ENCODE results near the gene CAB39L. TPM values are rescaled to one million over a fixed set of nuclear protein-coding genes. Genes with fewer than 3 reads are reported as not detected.

CAB39L gene
- total RNA-seq, 1 experiment from 2014 or later: 3.6 TPM

DNA sequence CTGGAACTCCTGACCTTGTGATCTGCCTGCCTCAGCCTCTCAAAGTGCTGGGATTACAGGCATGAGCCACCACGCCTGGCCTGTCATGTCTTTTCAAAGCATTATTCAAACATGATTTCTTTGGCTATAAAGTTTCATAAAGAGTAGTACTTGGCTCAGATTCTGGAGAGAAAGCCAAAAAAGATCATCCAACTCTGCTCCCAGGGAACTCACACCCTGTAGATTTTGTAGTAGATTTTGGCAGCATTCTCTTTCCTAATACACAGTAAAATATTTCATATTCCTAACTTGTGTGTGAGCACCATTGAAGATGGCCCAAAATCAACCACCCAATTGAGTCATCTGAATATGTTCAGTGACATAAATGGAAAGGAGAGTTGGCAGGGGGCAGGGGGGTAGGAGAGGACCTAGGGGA lies 48.4 kb downstream of the CAB39L start:
- Histone ChIP-seq H3K4me3 (ENCODE audit: low read depth, low read length, poor library complexity, severe bottlenecking) (no peak overlapping the region), H3K27ac (ENCODE audit: low read depth, low read length, poor library complexity, severe bottlenecking) (no peak overlapping the region), H3K36me3 (ENCODE audit: insufficient read depth, low read length, poor library complexity, severe bottlenecking) (no peaks in the 10 kb centered on the region), H3K4me1 (ENCODE audit: insufficient read depth, low read length, poor library complexity, severe bottlenecking) (no peaks in the 10 kb centered on the region), H3K9me3 (ENCODE audit: low read depth, low read length, poor library complexity, severe bottlenecking) (no peaks in the 10 kb centered on the region), H3K27me3 (replicated peaks; ENCODE audit: insufficient read depth, low read depth, low read length, poor library complexity) (peaks cover 4% of the 10 kb centered on the region)
- DNase-seq (ENCODE audit: low spot score): no peak
- ChIA-PET CTCF (interaction anchor here (1.0 kb wide), 1 partner anchor 210 kb away, joined by 3 read pairs; no protein-coding TSS in a partner anchor), POLR2A (ENCODE audit: low non-redundant PET) (no interaction called here)
- no TSS peak for BruUV-seq (replicated peaks)
- TF ChIP-seq EZH2 (IDR thresholded peaks at IDR 0.05; ENCODE audit: borderline replicate concordance, low read depth, low read length, poor library complexity, severe bottlenecking): no peak
- TF ChIP-seq, protein P1, sequence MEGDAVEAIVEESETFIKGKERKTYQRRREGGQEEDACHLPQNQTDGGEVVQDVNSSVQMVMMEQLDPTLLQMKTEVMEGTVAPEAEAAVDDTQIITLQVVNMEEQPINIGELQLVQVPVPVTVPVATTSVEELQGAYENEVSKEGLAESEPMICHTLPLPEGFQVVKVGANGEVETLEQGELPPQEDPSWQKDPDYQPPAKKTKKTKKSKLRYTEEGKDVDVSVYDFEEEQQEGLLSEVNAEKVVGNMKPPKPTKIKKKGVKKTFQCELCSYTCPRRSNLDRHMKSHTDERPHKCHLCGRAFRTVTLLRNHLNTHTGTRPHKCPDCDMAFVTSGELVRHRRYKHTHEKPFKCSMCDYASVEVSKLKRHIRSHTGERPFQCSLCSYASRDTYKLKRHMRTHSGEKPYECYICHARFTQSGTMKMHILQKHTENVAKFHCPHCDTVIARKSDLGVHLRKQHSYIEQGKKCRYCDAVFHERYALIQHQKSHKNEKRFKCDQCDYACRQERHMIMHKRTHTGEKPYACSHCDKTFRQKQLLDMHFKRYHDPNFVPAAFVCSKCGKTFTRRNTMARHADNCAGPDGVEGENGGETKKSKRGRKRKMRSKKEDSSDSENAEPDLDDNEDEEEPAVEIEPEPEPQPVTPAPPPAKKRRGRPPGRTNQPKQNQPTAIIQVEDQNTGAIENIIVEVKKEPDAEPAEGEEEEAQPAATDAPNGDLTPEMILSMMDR (conservative IDR thresholded peaks at IDR 0.05; ENCODE audit: low read depth, low read length): no peak
- intact Hi-C loops (cut with micrococcal nuclease; ENCODE audit: unreplicated experiment): no loop called here

DNA sequence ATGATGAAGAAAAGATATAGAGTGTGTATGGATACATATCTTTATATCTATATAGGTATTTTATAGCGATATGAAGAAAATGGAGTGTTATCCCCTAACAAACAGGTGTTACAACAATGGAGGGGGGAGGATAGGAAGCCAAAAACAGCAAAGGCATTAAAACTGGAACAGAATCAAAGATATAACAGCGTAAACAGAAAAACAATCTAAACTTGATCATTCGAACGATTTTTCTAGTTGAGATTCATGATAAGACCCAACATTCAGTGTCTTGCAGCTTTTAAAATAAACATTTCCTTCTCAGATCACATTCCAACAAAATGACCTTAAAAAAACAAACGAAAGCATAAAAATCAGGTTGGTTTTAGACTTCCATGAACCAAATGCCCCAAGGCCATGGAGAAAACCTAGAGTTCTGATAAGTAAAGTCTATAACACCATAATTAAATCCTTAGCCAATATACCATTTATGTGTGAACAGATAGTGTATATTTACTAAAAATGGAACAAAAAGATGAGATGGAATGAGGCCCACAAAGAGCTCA lies 55.7 kb downstream of the CAB39L start:
- no peaks in the 10 kb centered on the region for H3K4me1 ChIP-seq (ENCODE audit: insufficient read depth, low read length, poor library complexity, severe bottlenecking)
- no peaks in the 10 kb centered on the region for H3K27me3 ChIP-seq (replicated peaks; ENCODE audit: insufficient read depth, low read depth, low read length, poor library complexity)
- TF ChIP-seq, protein P1 (conservative IDR thresholded peaks at IDR 0.05; ENCODE audit: low read depth, low read length): no peak
- TF ChIP-seq EZH2 (IDR thresholded peaks at IDR 0.05; ENCODE audit: borderline replicate concordance, low read depth, low read length, poor library complexity, severe bottlenecking): no peak
- H3K9me3 ChIP-seq (ENCODE audit: low read depth, low read length, poor library complexity, severe bottlenecking): peaks cover 4% of the 10 kb centered on the region
- ChIA-PET POLR2A (ENCODE audit: low non-redundant PET) (no interaction called here), CTCF (no interaction called here)
- DNase-seq (ENCODE audit: low spot score): no peak
- BruUV-seq (replicated peaks): no TSS peak
- no peaks in the 10 kb centered on the region for H3K36me3 ChIP-seq (ENCODE audit: insufficient read depth, low read length, poor library complexity, severe bottlenecking)
- intact Hi-C loops (cut with micrococcal nuclease; ENCODE audit: unreplicated experiment): no loop called here
- H3K27ac ChIP-seq (ENCODE audit: low read depth, low read length, poor library complexity, severe bottlenecking): no peak overlapping the region
- no peak overlapping the region for H3K4me3 ChIP-seq (ENCODE audit: low read depth, low read length, poor library complexity, severe bottlenecking)

GRCh38 chr13:49386664-49387063 lies 57.2 kb downstream of the CAB39L start:
- intact Hi-C loops (cut with micrococcal nuclease; ENCODE audit: unreplicated experiment): no loop called here
- Histone ChIP-seq H3K27ac (ENCODE audit: low read depth, low read length, poor library complexity, severe bottlenecking) (no peak overlapping the region), H3K4me1 (ENCODE audit: insufficient read depth, low read length, poor library complexity, severe bottlenecking) (no peaks in the 10 kb centered on the region), H3K4me3 (ENCODE audit: low read depth, low read length, poor library complexity, severe bottlenecking) (no peak overlapping the region), H3K36me3 (ENCODE audit: insufficient read depth, low read length, poor library complexity, severe bottlenecking) (no peaks in the 10 kb centered on the region), H3K9me3 (ENCODE audit: low read depth, low read length, poor library complexity, severe bottlenecking) (peaks cover 4% of the 10 kb centered on the region), H3K27me3 (replicated peaks; ENCODE audit: insufficient read depth, low read depth, low read length, poor library complexity) (no peaks in the 10 kb centered on the region)
- ChIA-PET POLR2A (ENCODE audit: low non-redundant PET) (no interaction called here), CTCF (no interaction called here)
- TF ChIP-seq, protein P1 (conservative IDR thresholded peaks at IDR 0.05; ENCODE audit: low read depth, low read length): no peak
- no peak for TF ChIP-seq EZH2 (IDR thresholded peaks at IDR 0.05; ENCODE audit: borderline replicate concordance, low read depth, low read length, poor library complexity, severe bottlenecking)
- no peak for DNase-seq (ENCODE audit: low spot score)
- BruUV-seq (replicated peaks): no TSS peak
